Activated naive CD8-positive, alpha-beta T cell treated with anti-CD3 and anti-CD28 coated beads, Interleukin-2, amount 50 U/mL, for 24 hours (primary cell): Measurements from ENCODE around the gene AVL9.
"Not testable (repeated sequence)": the region's sequence is repeated elsewhere in the genome, so short reads cannot be mapped to it uniquely, and the experiment has no call there.

Experiments used
- ATAC-seq: fragments of 150-1000 bp; cut with Tn5 transposase; one replicate; pipeline ENCODE4 v1.10.0; 2021
- DNase-seq: peaks from one replicate; pipeline ENCODE4 v3.0.0; 2021
- H3K27ac Mint-ChIP-seq: one replicate; pipeline ENCODE4 v1.8.0; 2021; ENCODE audit warnings: mild to moderate bottlenecking, mixed read lengths
- H3K27me3 Mint-ChIP-seq: one replicate; pipeline ENCODE4 v1.8.0; 2021; ENCODE audit warnings: mixed read lengths
- H3K36me3 Mint-ChIP-seq: one replicate; pipeline ENCODE4 v1.8.0; 2021; ENCODE audit warnings: low read depth, mixed read lengths
- H3K4me1 Mint-ChIP-seq: one replicate; pipeline ENCODE4 v1.8.0; 2021; ENCODE audit warnings: mixed read lengths
- H3K4me3 Mint-ChIP-seq: one replicate; pipeline ENCODE4 v1.8.0; 2021; ENCODE audit warnings: mild to moderate bottlenecking, moderate library complexity, mixed read lengths
- H3K9me3 Mint-ChIP-seq: one replicate; pipeline ENCODE4 v1.8.0; 2021; ENCODE audit warnings: mixed read lengths

The AVL9 gene

DNA sequence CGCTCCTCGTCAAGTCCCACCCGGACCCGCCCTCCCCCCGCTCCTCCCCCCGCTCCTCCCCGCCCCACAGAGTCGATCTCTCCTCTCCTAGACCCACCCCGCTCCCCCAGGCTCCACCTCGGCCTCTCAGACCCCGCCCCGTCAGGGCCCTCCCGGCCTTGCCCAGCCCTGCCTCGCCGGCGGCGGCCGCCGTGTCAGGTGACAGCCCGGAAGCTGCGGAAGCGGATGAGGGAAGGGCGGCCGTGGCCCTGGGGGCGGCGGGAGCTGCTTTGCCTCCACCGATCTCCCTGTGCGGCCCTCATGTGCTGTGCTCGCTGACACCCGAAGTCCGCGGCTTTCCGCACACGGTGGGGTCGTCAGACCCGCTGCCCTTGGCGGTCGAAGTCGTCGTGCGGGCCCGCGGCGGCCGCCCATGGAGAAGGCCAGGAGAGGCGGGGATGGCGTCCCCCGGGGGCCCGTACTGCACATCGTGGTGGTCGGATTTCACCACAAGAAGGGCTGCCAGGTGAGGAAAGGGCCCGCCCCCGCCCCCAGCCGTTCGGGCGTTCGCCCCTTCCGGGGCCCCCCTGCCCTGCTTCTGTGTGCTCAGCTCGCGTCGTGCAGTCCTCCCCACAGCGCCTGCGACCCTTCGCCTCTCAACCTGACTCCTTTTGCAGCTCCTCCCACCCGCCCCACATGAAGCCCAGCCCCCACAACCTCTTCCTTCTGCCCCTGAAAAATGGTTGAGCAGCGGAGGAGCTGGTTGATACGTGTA, at the start of gene AVL9:
AVL9 (plus strand) TSS at position 192 of the 754 bp plus-strand sequence; CDS start at position 413, 221 bp downstream.
- Mint-ChIP-seq H3K27ac (peak within 1 kb of the TSS; percentile 98), H3K4me1 (peaks cover 52% of the 10 kb centered on the region), H3K4me3 (peak within 1 kb of the TSS; percentile 97), H3K9me3 (no peaks in the 10 kb centered on the region), H3K27me3 (no peaks in the 10 kb centered on the region), H3K36me3 (peaks cover 29% of the 10 kb centered on the region)
- peak; percentile 96 for ATAC-seq
- DNase-seq = peak; percentile 99

DNA sequence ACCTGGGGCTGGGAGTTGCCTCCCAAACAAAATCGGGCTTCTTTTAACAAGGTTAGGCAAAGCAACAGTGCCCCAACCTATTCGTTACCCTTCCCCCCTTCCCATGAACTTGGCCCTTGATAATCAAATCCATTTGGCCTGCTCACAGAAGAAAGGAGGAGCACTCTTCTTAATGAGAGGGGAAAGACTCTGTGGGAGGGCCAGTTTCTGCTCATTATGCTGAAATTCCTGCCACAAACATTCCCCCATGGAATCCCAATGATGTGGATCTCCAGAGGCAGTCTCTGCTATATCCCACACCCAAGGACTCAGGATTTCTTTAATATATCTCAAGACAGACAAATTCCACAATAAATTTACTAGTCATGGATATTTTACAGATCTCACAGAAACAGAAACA, 48.1 kb upstream of the AVL9 start:
- ATAC-seq = no peak
- Mint-ChIP-seq H3K36me3 (no peaks in the 10 kb centered on the region), H3K4me1 (no peaks in the 10 kb centered on the region), H3K27ac (no peak overlapping the region), H3K27me3 (peaks cover 15% of the 10 kb centered on the region), H3K4me3 (no peak overlapping the region), H3K9me3 (peaks cover 4% of the 10 kb centered on the region)
- no peak for DNase-seq

DNA sequence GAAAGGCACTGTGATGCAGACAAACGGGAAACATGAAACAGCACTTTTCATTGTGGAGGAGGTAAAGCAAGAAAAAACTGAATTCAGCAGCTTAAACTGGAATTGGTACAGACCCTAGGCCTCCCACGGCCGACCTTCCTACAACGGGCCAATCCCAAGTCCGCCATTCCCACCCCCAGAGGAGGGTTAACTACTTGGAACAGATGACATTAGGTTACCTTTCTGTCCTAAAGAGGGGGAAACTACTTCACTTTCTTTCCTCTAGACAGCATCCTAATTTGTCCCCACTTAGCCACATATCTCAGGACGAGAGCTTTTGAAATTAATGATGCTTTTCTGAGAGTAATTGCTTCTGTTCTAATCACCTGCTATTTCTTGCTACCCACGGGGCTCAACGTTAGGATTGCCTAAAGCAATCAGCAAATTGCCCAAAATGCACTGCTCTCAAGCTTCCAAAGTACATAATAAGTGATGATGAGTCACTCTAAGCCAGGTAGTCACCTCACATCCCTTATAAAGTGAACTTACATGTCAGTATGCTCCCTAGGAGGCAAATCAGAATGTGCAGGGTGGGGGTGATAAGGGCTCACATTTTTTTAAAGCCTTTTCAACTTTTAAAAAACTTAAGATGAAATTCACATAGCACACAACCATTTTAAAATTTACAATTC, 41.8 kb upstream of the AVL9 start:
- Mint-ChIP-seq H3K4me1 (no peaks in the 10 kb centered on the region), H3K27ac (no peak overlapping the region), H3K4me3 (no peak overlapping the region), H3K36me3 (no peaks in the 10 kb centered on the region), H3K27me3 (peaks cover 9% of the 10 kb centered on the region), H3K9me3 (no peaks in the 10 kb centered on the region)
- DNase-seq (no peak), ATAC-seq (no peak)

- H3K4me3 Mint-ChIP-seq = no peak overlapping the region
- ATAC-seq = no peak
- no peak overlapping the region for H3K27ac Mint-ChIP-seq
Observed at GRCh38 chr7:32458025-32458424, 37.3 kb upstream of the AVL9 start.

GRCh38 chr7:32459788-32460187, 35.5 kb upstream of the AVL9 start:
- no peak overlapping the region for H3K27ac Mint-ChIP-seq
- no peak for DNase-seq
- H3K36me3 Mint-ChIP-seq = no peaks in the 10 kb centered on the region
- no peaks in the 10 kb centered on the region for H3K9me3 Mint-ChIP-seq
- peaks cover 4% of the 10 kb centered on the region for H3K27me3 Mint-ChIP-seq
- no peaks in the 10 kb centered on the region for H3K4me1 Mint-ChIP-seq
- H3K4me3 Mint-ChIP-seq = no peak overlapping the region
- no peak for ATAC-seq

More at GRCh38 chr7:32458025-32458424, 37.3 kb upstream of the AVL9 start:
- Mint-ChIP-seq H3K27me3 (peaks cover 10% of the 10 kb centered on the region), H3K4me1 (no peaks in the 10 kb centered on the region), H3K36me3 (no peaks in the 10 kb centered on the region), H3K9me3 (no peaks in the 10 kb centered on the region)
- no peak for DNase-seq

DNA sequence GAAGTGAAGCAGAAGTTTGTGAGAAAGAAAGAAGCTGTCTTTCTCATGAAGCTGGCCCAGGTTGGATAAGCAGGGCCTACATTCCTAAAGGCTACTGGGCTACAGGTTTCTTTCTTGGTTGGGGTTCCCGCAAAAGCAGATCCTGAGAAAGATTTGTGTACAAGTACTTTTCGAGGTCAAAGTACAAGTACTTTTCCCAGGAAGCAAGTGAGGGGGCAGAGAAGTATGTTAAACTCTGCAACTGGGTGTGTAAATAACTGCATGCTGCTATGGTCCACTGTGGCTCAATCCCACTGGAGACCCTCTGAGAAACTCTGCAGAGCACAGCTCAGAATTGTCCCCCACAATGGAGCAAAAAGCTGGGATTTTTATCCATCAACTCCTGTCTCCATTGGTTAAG, 33.8 kb upstream of the AVL9 start:
- no peak overlapping the region for H3K27ac Mint-ChIP-seq
- peaks cover 2% of the 10 kb centered on the region for H3K27me3 Mint-ChIP-seq
- no peaks in the 10 kb centered on the region for H3K36me3 Mint-ChIP-seq
- no peak overlapping the region for H3K4me3 Mint-ChIP-seq
- H3K9me3 Mint-ChIP-seq = no peaks in the 10 kb centered on the region
- H3K4me1 Mint-ChIP-seq = no peaks in the 10 kb centered on the region
- no peak for DNase-seq
- ATAC-seq = no peak

DNA sequence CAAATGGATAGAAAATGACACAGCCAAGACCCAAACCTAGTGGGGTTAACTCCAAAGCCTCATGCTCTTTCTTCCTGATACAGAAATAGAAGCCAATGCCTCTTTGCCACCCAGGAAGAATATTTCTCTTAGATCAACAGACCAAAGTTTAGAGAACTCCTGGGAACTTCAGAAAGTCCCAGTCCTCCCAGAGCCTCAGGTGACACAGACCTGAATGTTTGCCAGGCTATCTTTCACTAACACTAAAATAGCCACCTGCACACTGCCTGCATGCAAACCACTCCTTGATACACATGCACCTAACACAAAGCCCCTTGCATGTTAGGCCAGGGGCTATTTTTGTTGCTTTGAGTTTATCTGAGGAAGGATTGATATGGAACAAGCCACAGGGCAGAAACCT, 32.8 kb upstream of the AVL9 start:
- no peaks in the 10 kb centered on the region for H3K9me3 Mint-ChIP-seq
- no peak overlapping the region for H3K27ac Mint-ChIP-seq
- H3K4me1 Mint-ChIP-seq = no peaks in the 10 kb centered on the region
- H3K27me3 Mint-ChIP-seq = peaks cover 2% of the 10 kb centered on the region
- H3K4me3 Mint-ChIP-seq = no peak overlapping the region
- H3K36me3 Mint-ChIP-seq = no peaks in the 10 kb centered on the region
- ATAC-seq (no peak), DNase-seq (no peak)

DNA sequence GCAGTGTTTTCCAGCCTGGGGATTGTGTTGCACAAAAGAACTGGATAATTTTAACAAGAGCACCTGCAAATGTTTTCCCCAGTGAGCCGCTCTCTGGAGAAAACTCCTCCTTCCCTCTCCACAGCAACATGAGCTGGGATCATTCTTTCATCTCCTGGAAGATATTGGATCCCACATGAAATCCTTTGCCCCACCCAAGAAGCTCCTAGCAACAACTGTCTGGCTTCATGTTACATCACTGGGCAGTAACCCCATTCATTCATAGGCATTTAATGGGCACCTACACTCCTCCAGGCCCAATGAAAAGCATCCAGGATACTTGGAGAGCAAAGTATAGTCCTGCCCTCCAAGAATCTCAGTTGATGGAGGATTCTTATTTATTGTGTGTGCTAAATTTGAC, 32.3 kb upstream of the AVL9 start:
- DNase-seq = no peak
- H3K4me3 Mint-ChIP-seq = no peak overlapping the region
- H3K9me3 Mint-ChIP-seq = no peaks in the 10 kb centered on the region
- H3K27me3 Mint-ChIP-seq = peaks cover 2% of the 10 kb centered on the region
- ATAC-seq = no peak
- H3K36me3 Mint-ChIP-seq = no peaks in the 10 kb centered on the region
- H3K4me1 Mint-ChIP-seq = no peaks in the 10 kb centered on the region
- H3K27ac Mint-ChIP-seq = no peak overlapping the region

- not testable (repeated sequence) for ATAC-seq, H3K36me3 Mint-ChIP-seq, DNase-seq, H3K4me1 Mint-ChIP-seq, H3K27ac Mint-ChIP-seq, H3K27me3 Mint-ChIP-seq, H3K4me3 Mint-ChIP-seq, H3K9me3 Mint-ChIP-seq
Observed at GRCh38 chr7:32464641-32465416, 30.5 kb upstream of the AVL9 start.

DNA sequence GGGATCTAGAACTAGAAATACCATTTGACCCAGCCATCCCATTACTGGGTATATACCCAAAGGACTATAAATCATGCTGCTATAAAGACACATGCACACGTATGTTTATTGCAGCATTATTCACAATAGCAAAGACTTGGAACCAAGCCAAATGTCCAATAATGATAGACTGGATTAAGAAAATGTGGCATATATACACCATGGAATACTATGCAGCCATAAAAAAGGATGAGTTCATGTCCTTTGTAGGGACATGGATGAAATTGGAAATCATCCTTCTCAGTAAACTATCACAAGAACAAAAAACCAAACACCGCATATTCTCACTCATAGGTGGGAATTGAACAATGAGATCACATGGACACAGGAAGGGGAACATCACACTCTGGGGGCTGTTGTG, 25.3 kb upstream of the AVL9 start:
- DNase-seq, H3K4me1 Mint-ChIP-seq, H3K36me3 Mint-ChIP-seq, H3K9me3 Mint-ChIP-seq, H3K27ac Mint-ChIP-seq, H3K27me3 Mint-ChIP-seq, H3K4me3 Mint-ChIP-seq, ATAC-seq: not testable (repeated sequence)

DNA sequence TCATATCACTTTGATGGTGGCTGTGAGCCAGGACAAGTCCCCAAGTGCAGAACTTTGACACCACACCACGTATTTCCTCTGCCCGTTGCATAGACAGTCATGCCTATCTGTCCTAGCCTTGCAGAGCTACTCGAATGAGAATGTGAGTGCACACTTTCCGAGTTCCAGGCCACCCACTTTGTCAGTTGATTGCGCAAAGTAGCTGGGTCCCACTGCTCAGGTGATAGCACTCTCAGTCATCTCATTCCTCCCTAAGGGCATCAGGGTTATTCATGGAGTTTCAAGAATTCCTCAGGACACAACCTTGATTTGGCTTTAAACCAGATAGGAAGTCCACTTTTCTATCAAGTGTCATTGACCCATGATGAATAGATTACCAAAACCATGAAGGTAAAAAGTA, 24.4 kb upstream of the AVL9 start:
- H3K4me3 Mint-ChIP-seq = no peak overlapping the region
- no peak for DNase-seq
- H3K36me3 Mint-ChIP-seq = no peaks in the 10 kb centered on the region
- H3K27ac Mint-ChIP-seq = no peak overlapping the region
- H3K27me3 Mint-ChIP-seq = no peaks in the 10 kb centered on the region
- peaks cover 2% of the 10 kb centered on the region for H3K4me1 Mint-ChIP-seq
- no peak for ATAC-seq
- no peaks in the 10 kb centered on the region for H3K9me3 Mint-ChIP-seq

DNA sequence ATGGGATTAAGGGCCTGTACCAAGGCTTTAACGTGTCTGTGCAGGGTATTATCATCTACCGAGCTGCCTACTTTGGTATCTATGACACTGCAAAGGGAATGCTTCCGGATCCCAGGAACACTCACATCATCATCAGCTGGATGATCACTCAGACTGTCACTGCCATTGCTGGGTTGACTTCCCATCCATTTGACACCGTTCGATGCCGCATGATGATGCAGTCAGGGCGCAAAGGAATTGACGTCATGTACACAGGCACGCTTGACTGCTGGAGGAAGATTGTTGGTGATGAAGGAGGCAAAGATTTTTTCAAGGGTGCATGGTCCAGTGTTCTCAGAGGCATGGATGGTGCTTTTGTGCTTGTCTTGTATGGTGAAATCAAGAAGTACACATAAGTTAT, 23.3 kb upstream of the AVL9 start:
- H3K27me3 Mint-ChIP-seq = no peaks in the 10 kb centered on the region
- no peak overlapping the region for H3K27ac Mint-ChIP-seq
- no peak overlapping the region for H3K4me3 Mint-ChIP-seq
- H3K9me3 Mint-ChIP-seq = no peaks in the 10 kb centered on the region
- H3K4me1 Mint-ChIP-seq = peaks cover 2% of the 10 kb centered on the region
- no peak for DNase-seq
- ATAC-seq = no peak
- no peaks in the 10 kb centered on the region for H3K36me3 Mint-ChIP-seq

DNA sequence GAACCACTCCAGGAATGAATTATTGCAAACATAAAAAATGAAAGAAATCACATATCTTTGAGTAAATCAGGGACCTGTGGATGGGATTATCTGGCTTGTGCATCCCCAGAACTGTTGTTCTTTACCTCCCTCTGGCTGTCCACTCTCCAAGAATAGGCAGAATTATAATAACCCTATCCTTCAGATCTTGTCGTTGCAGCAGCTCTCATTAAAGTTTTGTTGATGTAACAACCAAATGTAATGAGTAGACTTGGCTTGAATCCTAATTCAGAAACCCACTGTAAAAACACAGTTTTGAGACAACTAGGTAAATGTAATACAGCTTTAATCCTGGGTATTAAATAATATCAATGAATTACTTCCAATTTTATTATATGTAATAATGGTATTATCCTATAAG, 21.3 kb upstream of the AVL9 start:
- Mint-ChIP-seq H3K9me3 (no peaks in the 10 kb centered on the region), H3K27me3 (no peaks in the 10 kb centered on the region), H3K4me1 (peaks cover 2% of the 10 kb centered on the region), H3K27ac (no peak overlapping the region), H3K36me3 (no peaks in the 10 kb centered on the region), H3K4me3 (no peak overlapping the region)
- no peak for DNase-seq
- ATAC-seq = no peak

- no peak for ATAC-seq
- DNase-seq = no peak
- H3K27me3 Mint-ChIP-seq = no peaks in the 10 kb centered on the region
- H3K4me1 Mint-ChIP-seq = peaks cover under 1% of the 10 kb centered on the region
- no peak overlapping the region for H3K27ac Mint-ChIP-seq
- no peak overlapping the region for H3K4me3 Mint-ChIP-seq
- H3K36me3 Mint-ChIP-seq = no peaks in the 10 kb centered on the region
- H3K9me3 Mint-ChIP-seq = no peaks in the 10 kb centered on the region
Observed at GRCh38 chr7:32476816-32477648, 18.3 kb upstream of the AVL9 start.
